Measurements from ENCODE around the gene NELFA. TPM values are rescaled to one million over a fixed set of nuclear protein-coding genes. Genes with fewer than 3 reads are reported as not detected.

The NELFA gene
- total RNA-seq, 1 donor from 2014 or later = 10.0 TPM

DNA sequence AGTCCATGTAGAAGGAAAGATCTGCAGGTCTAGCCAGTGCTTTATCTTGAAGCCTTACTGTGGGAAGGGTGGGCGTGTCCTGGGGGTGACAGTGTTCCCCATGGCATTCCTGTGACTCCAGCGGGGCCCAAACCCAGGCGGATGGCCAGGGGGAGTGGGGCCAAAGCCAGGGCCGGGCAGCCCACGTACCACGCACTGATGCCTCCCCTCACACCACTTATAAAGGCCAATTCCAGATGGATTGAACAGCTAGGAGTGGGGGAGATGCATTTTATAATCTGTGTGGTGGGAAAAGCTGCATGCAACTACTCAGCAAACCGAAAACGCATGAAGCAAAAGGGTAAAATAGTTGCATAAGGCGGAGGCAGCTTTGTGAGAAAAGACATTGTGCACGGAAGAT is 36.4 kb downstream of the NELFA start:
- ATAC-seq (no peak), DNase-seq (no peak)

DNA sequence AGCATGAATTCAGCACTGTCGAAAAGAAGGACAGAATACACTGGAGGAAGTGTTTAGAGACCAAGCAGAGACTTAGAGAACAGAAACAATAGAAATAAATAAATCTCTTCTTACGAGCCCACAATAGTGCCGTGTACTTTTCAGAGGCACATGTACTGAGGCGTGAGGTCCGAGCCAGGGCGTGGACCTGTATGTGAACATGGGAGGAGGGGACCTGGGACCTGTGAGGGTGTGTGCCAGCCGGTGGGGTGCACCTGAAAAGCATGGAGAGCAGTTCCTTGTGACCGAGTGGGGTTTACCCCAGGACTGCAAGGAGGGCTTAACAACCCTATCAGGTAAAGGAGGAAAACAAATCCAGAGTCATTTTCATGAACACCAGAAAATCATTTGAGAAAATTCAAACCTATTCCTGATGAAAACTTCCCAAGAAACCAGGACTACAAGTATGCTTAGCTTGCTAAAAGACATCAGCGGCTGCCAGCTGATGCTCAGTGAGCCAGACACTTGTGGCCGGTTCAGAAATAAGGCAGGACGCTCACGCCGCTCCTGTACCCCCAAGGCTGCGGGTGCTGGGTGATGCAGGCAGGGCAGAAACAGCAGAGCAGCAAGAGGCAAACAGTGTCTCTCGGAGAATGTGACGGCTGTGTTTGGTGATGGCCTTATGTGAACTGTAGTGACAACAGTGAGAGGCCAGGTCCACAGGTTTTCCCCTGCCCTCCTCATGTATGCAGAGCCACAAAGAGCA is 37.1 kb downstream of the NELFA start:
- ATAC-seq = no peak
- no peak for DNase-seq

More for the DNA sequence above, 36.4 kb downstream of the NELFA start:
- intact Hi-C loops (cut with micrococcal nuclease) = no loop called here

DNA sequence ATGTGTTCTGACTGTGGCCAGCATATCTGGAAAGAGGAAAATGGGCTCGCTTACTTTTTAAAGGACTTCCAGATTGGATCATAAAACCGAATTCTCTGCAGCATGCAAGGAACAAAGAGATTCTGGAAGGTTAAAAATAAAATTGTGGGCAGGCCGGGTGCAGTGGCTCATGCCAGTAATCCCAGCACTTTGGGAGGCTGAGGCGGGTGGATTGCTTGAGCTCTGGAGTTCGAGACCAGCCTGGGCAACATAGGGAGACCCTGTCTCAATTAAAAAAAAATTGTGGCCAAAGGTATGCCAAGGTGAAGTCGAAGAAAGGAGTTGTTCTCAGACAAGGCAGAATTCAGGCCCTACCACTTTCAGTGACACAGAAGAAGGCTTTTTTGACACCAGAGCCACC is 37.8 kb downstream of the NELFA start:
- DNase-seq = no peak
- intact Hi-C loops (cut with micrococcal nuclease) = no loop called here
- no peak for ATAC-seq

More for the DNA sequence above, 37.1 kb downstream of the NELFA start:
- intact Hi-C loops (cut with micrococcal nuclease) = no loop called here

- no peak for ATAC-seq
- intact Hi-C loops (cut with micrococcal nuclease) = no loop called here
- no peak for DNase-seq
These were observed 38.6 kb downstream of the NELFA start for GRCh38 chr4:1969928-1970723.

- ATAC-seq = no peak
- DNase-seq = no peak
- intact Hi-C loops (cut with micrococcal nuclease) = no loop called here
These were observed 40.0 kb downstream of the NELFA start for GRCh38 chr4:1968686-1969295.

- ATAC-seq (no peak), DNase-seq (no peak)
- intact Hi-C loops (cut with micrococcal nuclease) = no loop called here
These were observed 41.1 kb downstream of the NELFA start for GRCh38 chr4:1967512-1968149.

DNA sequence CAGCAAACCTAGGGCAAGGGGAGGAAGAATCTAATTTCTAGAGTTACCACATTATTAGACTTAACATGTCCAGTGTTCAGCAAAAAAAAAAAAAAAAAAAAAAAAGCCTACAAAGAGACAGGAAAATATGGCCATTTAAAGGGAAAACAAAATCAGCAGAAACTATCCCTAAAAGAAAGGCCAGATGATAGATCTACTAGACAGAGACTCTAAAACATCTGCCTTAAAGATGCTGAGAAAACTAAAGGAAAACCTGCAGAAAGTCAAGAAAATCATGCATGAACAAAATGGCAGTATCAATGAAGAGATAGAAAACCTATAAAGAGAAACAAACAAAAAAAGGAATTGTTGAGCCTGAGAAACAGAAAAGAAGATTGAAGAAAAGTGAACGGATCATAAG is 43.8 kb downstream of the NELFA start:
- intact Hi-C loops (cut with micrococcal nuclease) = no loop called here
- no peak for DNase-seq
- ATAC-seq = no peak

DNA sequence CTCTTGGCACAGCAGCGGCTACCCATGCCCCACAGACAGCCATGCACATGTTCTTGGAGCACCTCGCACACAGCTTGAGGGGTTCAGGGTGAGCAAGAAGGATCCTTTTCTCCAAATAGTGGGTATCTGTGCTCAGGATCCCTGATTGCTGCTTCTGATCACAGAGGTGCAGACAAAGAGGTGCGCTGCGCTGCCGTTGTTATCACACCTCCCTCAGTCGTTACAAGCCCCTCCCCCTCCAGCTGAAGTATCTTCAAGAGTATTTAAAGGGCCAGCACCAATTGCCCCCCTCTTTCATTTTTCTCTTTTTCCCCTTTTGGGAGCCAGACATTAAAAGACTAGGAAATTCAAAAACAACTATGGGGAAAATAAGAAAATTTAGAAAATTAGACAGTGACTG is 44.3 kb downstream of the NELFA start:
- no peak for DNase-seq
- intact Hi-C loops (cut with micrococcal nuclease) = no loop called here
- no peak for ATAC-seq

DNA sequence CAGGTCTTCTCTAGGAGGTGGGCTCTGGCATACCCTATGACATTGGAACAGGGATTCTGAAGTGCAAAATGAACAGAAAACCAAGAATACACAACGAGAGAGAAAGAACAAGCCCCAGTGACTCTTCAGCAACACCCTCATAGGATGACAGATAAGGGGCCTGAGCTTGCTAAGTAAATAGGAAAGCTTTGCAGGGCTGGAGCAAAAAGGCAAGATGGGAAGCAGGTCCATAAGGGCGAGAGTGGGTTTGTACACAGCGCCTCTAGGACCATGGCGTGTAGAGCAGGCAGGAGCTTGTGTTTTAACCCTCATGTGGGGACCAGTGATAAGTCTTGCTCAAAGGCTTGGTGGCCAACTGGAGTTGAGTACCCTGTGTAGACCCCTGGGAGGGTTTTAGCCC is 45.8 kb downstream of the NELFA start:
- DNase-seq = no peak
- intact Hi-C loops (cut with micrococcal nuclease) = no loop called here
- ATAC-seq = no peak

- ATAC-seq = no peak
These were observed 47.2 kb downstream of the NELFA start for GRCh38 chr4:1961563-1961962.

GRCh38 chr4:1961038-1961437 is 47.7 kb downstream of the NELFA start:
- ATAC-seq = no peak
- intact Hi-C loops (cut with micrococcal nuclease) = no loop called here
- DNase-seq = no peak

More at GRCh38 chr4:1961563-1961962, 47.2 kb downstream of the NELFA start:
- intact Hi-C loops (cut with micrococcal nuclease) = no loop called here
- DNase-seq = no peak

DNA sequence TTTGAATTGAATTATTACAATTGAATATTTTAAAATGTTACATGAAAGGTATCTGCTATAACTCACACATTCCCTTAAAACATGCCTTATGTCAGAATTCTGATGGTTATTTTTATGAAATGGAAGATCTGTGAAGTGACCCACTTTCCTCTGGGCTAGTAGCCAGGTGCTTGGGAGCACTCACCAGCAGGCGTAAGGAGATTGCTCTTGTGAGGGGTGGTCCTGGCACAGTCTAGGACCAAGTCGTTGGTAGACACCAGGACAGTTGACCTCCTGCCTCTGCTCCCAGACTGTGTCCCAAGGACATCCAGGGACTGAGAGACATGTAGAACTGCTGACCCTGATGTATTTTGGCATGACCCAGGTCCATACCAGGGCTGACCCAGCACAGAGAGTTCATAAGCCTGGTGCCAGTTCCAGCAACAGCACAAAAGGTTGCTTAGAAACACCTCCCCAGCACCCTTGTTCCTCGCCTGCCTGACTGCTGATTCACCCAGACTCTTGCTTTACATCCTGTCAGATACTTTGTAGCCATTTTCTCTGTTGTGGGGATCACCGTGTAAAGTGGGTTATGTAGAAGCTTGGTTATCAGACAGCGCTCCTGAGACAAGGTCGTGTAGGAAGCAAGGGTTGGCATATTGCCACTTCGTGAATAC is 48.5 kb downstream of the NELFA start:
- intact Hi-C loops (cut with micrococcal nuclease) = no loop called here
- DNase-seq (no peak), ATAC-seq (peak; percentile 81)

DNA sequence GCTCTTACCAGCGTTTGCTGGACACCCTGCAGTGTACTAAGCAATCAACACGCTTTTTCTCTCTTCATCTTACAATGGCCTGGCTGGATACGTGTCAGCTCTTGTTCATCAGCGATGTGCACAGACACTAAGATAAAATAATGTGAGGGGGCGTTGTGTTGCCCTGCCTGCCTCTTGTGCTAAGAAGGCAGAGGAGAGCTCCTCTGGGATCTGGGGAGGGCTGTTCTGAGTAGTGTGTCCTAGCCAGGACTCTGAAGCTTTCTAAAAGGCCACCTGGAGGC is 49.7 kb downstream of the NELFA start:
- intact Hi-C loops (cut with micrococcal nuclease) = no loop called here
- DNase-seq (no peak), ATAC-seq (no peak)

- peak; percentile 60 for ATAC-seq
- intact Hi-C loops (cut with micrococcal nuclease) = no loop called here
- DNase-seq = peak; percentile 50
These were observed 50.3 kb downstream of the NELFA start for GRCh38 chr4:1958276-1959103.

DNA sequence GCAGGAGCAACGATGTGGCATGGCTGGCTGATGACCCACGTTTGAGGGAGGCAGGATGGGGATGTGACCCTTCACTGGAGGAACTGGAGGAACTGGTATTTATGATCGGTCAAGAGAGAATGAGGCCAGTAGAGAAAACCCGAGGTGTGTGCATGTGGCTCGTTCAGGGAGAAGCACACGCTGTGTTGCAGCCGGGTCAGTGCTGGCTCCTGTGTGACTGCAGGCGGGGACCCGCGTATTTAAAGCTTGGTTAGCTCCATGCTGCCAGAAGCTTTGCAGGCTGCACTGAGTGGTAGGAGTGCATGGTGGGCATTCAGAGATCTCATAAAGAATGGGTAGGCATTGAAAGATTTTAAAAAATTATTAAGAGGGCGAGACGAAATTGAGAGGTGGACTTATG is 52.1 kb downstream of the NELFA start:
- intact Hi-C loops (cut with micrococcal nuclease) = no loop called here
- DNase-seq = no peak
- no peak for ATAC-seq

DNA sequence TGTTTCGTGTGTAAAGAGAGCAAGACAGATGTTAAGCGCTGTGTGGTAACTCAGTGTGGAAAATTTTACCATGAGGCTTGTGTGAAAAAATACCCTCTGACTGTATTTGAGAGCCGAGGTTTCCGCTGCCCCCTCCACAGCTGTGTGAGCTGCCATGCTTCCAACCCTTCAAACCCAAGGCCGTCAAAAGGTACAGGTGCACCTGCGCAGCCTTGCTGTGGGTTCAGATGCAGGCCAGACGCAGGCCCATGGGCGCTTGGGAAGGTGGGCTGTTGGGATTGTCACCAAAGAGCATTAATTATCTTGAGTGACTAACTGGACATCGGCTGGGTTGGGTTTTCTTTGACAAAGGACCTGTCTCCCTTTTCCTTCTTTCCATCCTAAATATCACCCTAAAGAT is 55.4 kb downstream of the NELFA start:
- no peak for DNase-seq
- intact Hi-C loops (cut with micrococcal nuclease) = no loop called here
- no peak for ATAC-seq

GRCh38 chr4:1952719-1953118 is 56.1 kb downstream of the NELFA start:
- no peak for DNase-seq
- no peak for ATAC-seq
- intact Hi-C loops (cut with micrococcal nuclease) = no loop called here

DNA sequence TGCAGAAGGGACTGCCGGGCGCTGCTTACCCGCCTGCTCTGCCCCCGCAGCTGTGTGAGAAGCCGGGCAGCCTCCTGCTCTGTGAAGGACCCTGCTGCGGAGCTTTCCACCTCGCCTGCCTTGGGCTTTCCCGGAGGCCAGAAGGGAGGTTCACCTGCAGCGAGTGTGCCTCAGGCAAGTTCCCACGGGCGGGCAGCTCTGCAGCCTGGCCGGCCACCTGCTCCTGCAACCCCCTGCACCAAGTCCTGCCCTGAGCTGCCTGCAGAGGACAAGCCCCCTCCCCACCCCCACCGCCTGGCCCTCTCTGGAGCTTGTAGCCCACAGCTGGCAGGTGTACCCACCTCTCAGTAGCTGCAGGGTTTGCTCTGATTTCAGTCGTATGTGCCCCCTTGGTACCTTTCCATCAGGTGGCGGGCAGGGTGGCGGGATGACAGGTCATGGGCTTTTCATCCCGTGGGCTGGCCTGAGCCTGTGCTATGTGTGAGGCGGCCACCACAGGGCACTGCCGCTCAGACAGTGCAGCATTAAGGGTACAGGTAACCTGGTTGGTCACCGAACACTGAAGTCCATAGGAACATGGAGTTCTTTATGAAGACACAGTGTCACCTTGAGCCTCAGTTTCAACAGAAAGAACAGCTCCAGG is 56.6 kb downstream of the NELFA start:
- intact Hi-C loops (cut with micrococcal nuclease) = no loop called here
- DNase-seq (no peak), ATAC-seq (no peak)

All from left ventricle myocardium superior (tissue), 1 donor.